Measurements from ENCODE around the gene SPOCD1. TPM values are rescaled to one million over a fixed set of nuclear protein-coding genes. Genes with fewer than 3 reads are reported as not detected.

SPOCD1 gene
- total RNA-seq, 1 experiment from 2014 or later = 0.66 TPM

- CTCF ChIA-PET = no interaction called here
Observed at GRCh38 chr1:31807273-31808048, 8.4 kb downstream of the SPOCD1 start.

GRCh38 chr1:31805318-31805717 lies 10.5 kb downstream of the SPOCD1 start:
- Histone ChIP-seq H3K4me1 (no peaks in the 10 kb centered on the region), H3K36me3 (ENCODE audit: control insufficient read depth, insufficient read depth, low read length) (no peaks in the 10 kb centered on the region), H3K27me3 (replicated peaks; ENCODE audit: control insufficient read depth, insufficient read depth, low read length) (no peaks in the 10 kb centered on the region), H3K9me3 (no peaks in the 10 kb centered on the region), H3K4me3 (ENCODE audit: low read depth, low read length) (no peak overlapping the region)
- intact Hi-C loops (cut with micrococcal nuclease; ENCODE audit: unreplicated experiment) = no loop called here
- CTCF ChIA-PET = no interaction called here
- H3K27me3 Mint-ChIP-seq (ENCODE audit: insufficient read depth, unreplicated experiment) = no peaks in the 10 kb centered on the region
- DNase-seq = no peak
- peaks cover 6% of the 10 kb centered on the region for H3K4me1 Mint-ChIP-seq (ENCODE audit: low read depth, unreplicated experiment)
- no TSS peak for BruUV-seq (replicated peaks)
- no peak for TF ChIP-seq CTCF (IDR thresholded peaks at IDR 0.05; ENCODE audit: insufficient read depth in 1 of 2, low read depth in 1 of 2, low read length in 1 of 2, severe bottlenecking in 1 of 2, unreplicated experiment in 1 of 2)
- H3K36me3 Mint-ChIP-seq (ENCODE audit: insufficient read depth, unreplicated experiment) = no peaks in the 10 kb centered on the region
- H3K4me3 Mint-ChIP-seq (ENCODE audit: unreplicated experiment) = no peak overlapping the region
- no peaks in the 10 kb centered on the region for H3K9me3 Mint-ChIP-seq (ENCODE audit: unreplicated experiment)
- H3K27ac Mint-ChIP-seq (ENCODE audit: unreplicated experiment) = no peak overlapping the region
- POLR2A ChIA-PET = no interaction called here

More at GRCh38 chr1:31807273-31808048, 8.4 kb downstream of the SPOCD1 start:
- DNase-seq = no peak
- H3K4me1 Mint-ChIP-seq (ENCODE audit: low read depth, unreplicated experiment) = peaks cover 6% of the 10 kb centered on the region
- no peak overlapping the region for H3K27ac Mint-ChIP-seq (ENCODE audit: unreplicated experiment)
- no peak overlapping the region for H3K4me3 Mint-ChIP-seq (ENCODE audit: unreplicated experiment)
- H3K27me3 ChIP-seq (replicated peaks; ENCODE audit: control insufficient read depth, insufficient read depth, low read length) = no peaks in the 10 kb centered on the region
- POLR2A ChIA-PET = no interaction called here
- H3K36me3 ChIP-seq (ENCODE audit: control insufficient read depth, insufficient read depth, low read length) = no peaks in the 10 kb centered on the region
- H3K9me3 ChIP-seq = no peaks in the 10 kb centered on the region
- H3K36me3 Mint-ChIP-seq (ENCODE audit: insufficient read depth, unreplicated experiment) = no peaks in the 10 kb centered on the region
- TF ChIP-seq CTCF (IDR thresholded peaks at IDR 0.05; ENCODE audit: insufficient read depth in 1 of 2, low read depth in 1 of 2, low read length in 1 of 2, severe bottlenecking in 1 of 2, unreplicated experiment in 1 of 2) = no peak
- no peaks in the 10 kb centered on the region for H3K4me1 ChIP-seq
- intact Hi-C loops (cut with micrococcal nuclease; ENCODE audit: unreplicated experiment) = no loop called here
- H3K9me3 Mint-ChIP-seq (ENCODE audit: unreplicated experiment) = no peaks in the 10 kb centered on the region
- BruUV-seq (replicated peaks) = no TSS peak
- H3K27me3 Mint-ChIP-seq (ENCODE audit: insufficient read depth, unreplicated experiment) = no peaks in the 10 kb centered on the region
- H3K4me3 ChIP-seq (ENCODE audit: low read depth, low read length) = no peak overlapping the region

- no peak for DNase-seq
- TF ChIP-seq CTCF (IDR thresholded peaks at IDR 0.05; ENCODE audit: insufficient read depth in 1 of 2, low read depth in 1 of 2, low read length in 1 of 2, severe bottlenecking in 1 of 2, unreplicated experiment in 1 of 2) = no peak
- BruUV-seq (replicated peaks) = no TSS peak
- no peak overlapping the region for H3K27ac Mint-ChIP-seq (ENCODE audit: unreplicated experiment)
- H3K4me3 Mint-ChIP-seq (ENCODE audit: unreplicated experiment) = no peak overlapping the region
- Histone ChIP-seq H3K36me3 (ENCODE audit: control insufficient read depth, insufficient read depth, low read length) (no peaks in the 10 kb centered on the region), H3K27me3 (replicated peaks; ENCODE audit: control insufficient read depth, insufficient read depth, low read length) (no peaks in the 10 kb centered on the region), H3K9me3 (no peaks in the 10 kb centered on the region), H3K4me3 (ENCODE audit: low read depth, low read length) (no peak overlapping the region), H3K4me1 (no peaks in the 10 kb centered on the region)
- H3K4me1 Mint-ChIP-seq (ENCODE audit: low read depth, unreplicated experiment) = peaks cover 6% of the 10 kb centered on the region
- CTCF ChIA-PET = no interaction called here
- no peaks in the 10 kb centered on the region for H3K9me3 Mint-ChIP-seq (ENCODE audit: unreplicated experiment)
- intact Hi-C loops (cut with micrococcal nuclease; ENCODE audit: unreplicated experiment) = no loop called here
- POLR2A ChIA-PET = no interaction called here
- no peaks in the 10 kb centered on the region for H3K27me3 Mint-ChIP-seq (ENCODE audit: insufficient read depth, unreplicated experiment)
- H3K36me3 Mint-ChIP-seq (ENCODE audit: insufficient read depth, unreplicated experiment) = no peaks in the 10 kb centered on the region
Observed at GRCh38 chr1:31804098-31804497, 11.7 kb downstream of the SPOCD1 start.
